Activated T-helper 1 cell treated with anti-CD3 and anti-CD28 coated beads, Interleukin-12 subunit alpha, Interleukin-12 subunit beta, Interleukin-2, Interleukin-4 antibody, amounts not matched to agents 30 ng/mL and 10 ng/mL and 1 ng/mL, durations not matched to agents 14 hours and 24 hours and 36 hours (primary cell): ENCODE results near the gene SPP1. TPM values are rescaled to one million over a fixed set of nuclear protein-coding genes. Genes with fewer than 3 reads are reported as not detected.

Source experiments
- DNase-seq: peaks from one replicate; pipeline ENCODE4 v3.0.0; 2021; ENCODE audit warnings: low spot score
- H3K27ac Mint-ChIP-seq: one replicate; pipeline ENCODE4 v1.8.0; 2021; ENCODE audit warnings: mild to moderate bottlenecking, mixed read lengths
- H3K27me3 Mint-ChIP-seq: one replicate; pipeline ENCODE4 v1.8.0; 2022; ENCODE audit warnings: mild to moderate bottlenecking, moderate library complexity, mixed read lengths; ENCODE audit not compliant: insufficient read depth
- H3K36me3 Mint-ChIP-seq: one replicate; pipeline ENCODE4 v1.8.0; 2021; ENCODE audit warnings: low read depth, mixed read lengths
- H3K4me1 Mint-ChIP-seq: one replicate; pipeline ENCODE4 v1.8.0; 2021; ENCODE audit warnings: low read depth, mixed read lengths
- H3K4me3 Mint-ChIP-seq: one replicate; pipeline ENCODE4 v1.8.0; 2021; ENCODE audit warnings: mild to moderate bottlenecking, moderate library complexity, mixed read lengths
- H3K9me3 Mint-ChIP-seq: one replicate; pipeline ENCODE4 v1.8.0; 2021; ENCODE audit warnings: mixed read lengths
- intact Hi-C: fragments of 100-400 bp; cut with micrococcal nuclease; formaldehyde crosslinking; loops from one replicate; pipeline ENCODE4 v1.15.1; 2024
- total RNA-seq: library from RNA; stranded (reverse); gene quantifications from 2 replicates; pipeline ENCODE4 v1.2.3, GENCODE V29; 2022

The SPP1 gene
- total RNA-seq, 1 donor from 2014 or later = 1.0 TPM

GRCh38 chr4:87962398-87963146 is 12.9 kb upstream of the SPP1 start:
- Mint-ChIP-seq H3K27me3 (peaks cover under 1% of the 10 kb centered on the region), H3K27ac (no peak overlapping the region), H3K4me1 (no peaks in the 10 kb centered on the region), H3K36me3 (no peaks in the 10 kb centered on the region), H3K4me3 (no peak overlapping the region), H3K9me3 (no peaks in the 10 kb centered on the region)
- no peak for DNase-seq
- intact Hi-C loops = no loop called here

GRCh38 chr4:87965501-87965975 is 10.0 kb upstream of the SPP1 start:
- intact Hi-C loops = no loop called here
- Mint-ChIP-seq H3K4me1 (no peaks in the 10 kb centered on the region), H3K4me3 (no peak overlapping the region), H3K27ac (no peak overlapping the region), H3K27me3 (peaks cover 9% of the 10 kb centered on the region), H3K9me3 (no peaks in the 10 kb centered on the region), H3K36me3 (no peaks in the 10 kb centered on the region)
- DNase-seq = no peak

GRCh38 chr4:87966095-87966496 is 9.4 kb upstream of the SPP1 start:
- Mint-ChIP-seq H3K9me3 (no peaks in the 10 kb centered on the region), H3K27ac (no peak overlapping the region), H3K4me3 (no peak overlapping the region), H3K36me3 (no peaks in the 10 kb centered on the region), H3K27me3 (peaks cover 10% of the 10 kb centered on the region), H3K4me1 (no peaks in the 10 kb centered on the region)
- no peak for DNase-seq
- intact Hi-C loops = no loop called here

- DNase-seq = no peak
Measured at GRCh38 chr4:87967193-87967592, 8.3 kb upstream of the SPP1 start.

GRCh38 chr4:87970121-87970520 is 5.4 kb upstream of the SPP1 start:
- no peaks in the 10 kb centered on the region for H3K36me3 Mint-ChIP-seq
- H3K27me3 Mint-ChIP-seq = peaks cover 39% of the 10 kb centered on the region
- DNase-seq = no peak
- H3K4me3 Mint-ChIP-seq = no peak overlapping the region
- no peaks in the 10 kb centered on the region for H3K9me3 Mint-ChIP-seq
- no peak overlapping the region for H3K27ac Mint-ChIP-seq
- intact Hi-C loops = loop anchor here (5.0 kb wide), 1 partner anchor 242 kb away; no protein-coding TSS in a partner anchor
- peaks cover 8% of the 10 kb centered on the region for H3K4me1 Mint-ChIP-seq

More at GRCh38 chr4:87967193-87967592, 8.3 kb upstream of the SPP1 start:
- Mint-ChIP-seq H3K27ac (no peak overlapping the region), H3K4me3 (no peak overlapping the region), H3K9me3 (no peaks in the 10 kb centered on the region), H3K27me3 (peaks cover 17% of the 10 kb centered on the region), H3K4me1 (no peaks in the 10 kb centered on the region), H3K36me3 (no peaks in the 10 kb centered on the region)
- intact Hi-C loops = no loop called here

- H3K27me3 Mint-ChIP-seq = peaks cover 51% of the 10 kb centered on the region
Measured at GRCh38 chr4:87971866-87972265, 3.6 kb upstream of the SPP1 start.

GRCh38 chr4:87973283-87974169 is 2.0 kb upstream of the SPP1 start:
- H3K4me3 Mint-ChIP-seq = no peak overlapping the region
- H3K4me1 Mint-ChIP-seq = peaks cover 15% of the 10 kb centered on the region
- H3K27ac Mint-ChIP-seq = no peak overlapping the region
- peaks cover 53% of the 10 kb centered on the region for H3K27me3 Mint-ChIP-seq
- no peak for DNase-seq
- H3K36me3 Mint-ChIP-seq = no peaks in the 10 kb centered on the region
- intact Hi-C loops = loop anchor here (1.0 to 5.0 kb wide), 3 partner anchors 120 to 295 kb away; no protein-coding TSS in a partner anchor
- no peaks in the 10 kb centered on the region for H3K9me3 Mint-ChIP-seq

More at GRCh38 chr4:87971866-87972265, 3.6 kb upstream of the SPP1 start:
- Mint-ChIP-seq H3K9me3 (no peaks in the 10 kb centered on the region), H3K36me3 (no peaks in the 10 kb centered on the region), H3K27ac (no peak overlapping the region), H3K4me3 (no peak overlapping the region), H3K4me1 (peaks cover 15% of the 10 kb centered on the region)
- no peak for DNase-seq
- intact Hi-C loops = loop anchor here (2.0 to 5.0 kb wide), 2 partner anchors 240 to 293 kb away; no protein-coding TSS in a partner anchor

GRCh38 chr4:87974856-87975462 is 555 bp upstream of the SPP1 start:
- Mint-ChIP-seq H3K4me3 (no peak overlapping the region), H3K4me1 (peaks cover 15% of the 10 kb centered on the region), H3K9me3 (no peaks in the 10 kb centered on the region), H3K36me3 (no peaks in the 10 kb centered on the region), H3K27me3 (peaks cover 55% of the 10 kb centered on the region), H3K27ac (no peak overlapping the region)
- DNase-seq = no peak
- intact Hi-C loops = loop anchor here (5.0 kb wide), 1 partner anchor 237 kb away; no protein-coding TSS in a partner anchor

- no peaks in the 10 kb centered on the region for H3K36me3 Mint-ChIP-seq
- no peaks in the 10 kb centered on the region for H3K9me3 Mint-ChIP-seq
Measured at GRCh38 chr4:87977521-87978278, 2.2 kb downstream of the SPP1 start.

GRCh38 chr4:87978681-87979080 is 3.2 kb downstream of the SPP1 start:
- Mint-ChIP-seq H3K27me3 (peaks cover 40% of the 10 kb centered on the region), H3K4me3 (no peak overlapping the region), H3K27ac (no peak overlapping the region), H3K4me1 (peaks cover 11% of the 10 kb centered on the region), H3K9me3 (no peaks in the 10 kb centered on the region), H3K36me3 (no peaks in the 10 kb centered on the region)
- no peak for DNase-seq
- intact Hi-C loops = no loop called here

More at GRCh38 chr4:87977521-87978278, 2.2 kb downstream of the SPP1 start:
- no peak for DNase-seq
- Mint-ChIP-seq H3K4me3 (no peak overlapping the region), H3K27ac (no peak overlapping the region), H3K27me3 (peaks cover 46% of the 10 kb centered on the region), H3K4me1 (peaks cover 15% of the 10 kb centered on the region)
- intact Hi-C loops = no loop called here

GRCh38 chr4:87979810-87980209 is 4.3 kb downstream of the SPP1 start:
- Mint-ChIP-seq H3K27me3 (peaks cover 34% of the 10 kb centered on the region), H3K9me3 (no peaks in the 10 kb centered on the region), H3K36me3 (no peaks in the 10 kb centered on the region), H3K4me3 (no peak overlapping the region), H3K27ac (no peak overlapping the region), H3K4me1 (peaks cover 8% of the 10 kb centered on the region)
- no peak for DNase-seq
- intact Hi-C loops = no loop called here

- intact Hi-C loops = no loop called here
- Mint-ChIP-seq H3K27me3 (peaks cover 28% of the 10 kb centered on the region), H3K36me3 (no peaks in the 10 kb centered on the region), H3K27ac (no peak overlapping the region), H3K9me3 (no peaks in the 10 kb centered on the region), H3K4me3 (no peak overlapping the region), H3K4me1 (no peaks in the 10 kb centered on the region)
- DNase-seq = no peak
Measured at GRCh38 chr4:87981486-87981885, 6.0 kb downstream of the SPP1 start.
